Spleen (tissue), 11 donors: Measurements from ENCODE around the gene DYSF. TPM values are rescaled to one million over a fixed set of nuclear protein-coding genes. Genes with fewer than 3 reads are reported as not detected.

Experiments
- DNase-seq: peaks from one replicate; pipeline ENCODE4 v3.0.0-alpha.2; 2020
- H3K27ac ChIP-seq, 8 donors: fragments of 200-600 bp; sonication (generic) in 7 of 8; 1 replicate in 4 of 8; 2 replicates in 4 of 8; pipeline versions ENCODE4 v1.5.0 to v1.8.0; 2016 to 2021; ENCODE audit warnings: inconsistent platforms in 4 of 8, mild to moderate bottlenecking in 4 of 8, moderate library complexity in 1 of 8
- H3K27me3 ChIP-seq, 7 donors: fragments of 200-600 bp; sonication (generic) in 6 of 7; replicated peaks in 1 of 7; 1 replicate in 4 of 7; 2 replicates in 3 of 7; pipeline versions ENCODE4 v1.5.0 to v1.8.0; 2016 to 2021; ENCODE audit warnings: inconsistent platforms in 3 of 7, mild to moderate bottlenecking in 1 of 7
- H3K36me3 ChIP-seq, 6 donors: fragments of 200-600 bp; sonication (generic) in 5 of 6; 1 replicate in 4 of 6; 2 replicates in 2 of 6; pipeline versions ENCODE4 v1.5.0 to v1.8.0; 2016 to 2021; ENCODE audit warnings: inconsistent platforms in 2 of 6
- H3K4me1 ChIP-seq, 6 donors: fragments of 200-600 bp; sonication (generic) in 5 of 6; 1 replicate in 3 of 6; 2 replicates in 3 of 6; pipeline versions ENCODE4 v1.5.0 to v1.8.0; 2016 to 2021; ENCODE audit warnings: inconsistent platforms in 3 of 6
- H3K4me3 ChIP-seq, 8 donors: fragments of 200-600 bp; sonication (generic) in 7 of 8; 1 replicate in 4 of 8; 2 replicates in 4 of 8; pipeline versions ENCODE4 v1.5.0 to v1.8.0; 2016 to 2021; ENCODE audit warnings: inconsistent platforms in 4 of 8, mild to moderate bottlenecking in 4 of 8, moderate library complexity in 2 of 8
- H3K9me3 ChIP-seq, 8 donors: fragments of 200-600 bp; sonication (generic) in 7 of 8; 1 replicate in 4 of 8; 2 replicates in 4 of 8; pipeline versions ENCODE4 v1.5.0 to v1.8.0; 2016 to 2021; ENCODE audit warnings: inconsistent platforms in 4 of 8
- CTCF ChIP-seq, 11 experiments: fragments of 200-600 bp in 7 of 11; fragments of 450-650 bp in 4 of 11; sonication (generic) in 4 of 11; IDR thresholded peaks in 8 of 11; conservative IDR thresholded peaks in 3 of 11; 1 replicate in 7 of 11; 2 replicates in 4 of 11; pipeline versions ENCODE4 v1.4.0 to v1.8.0; 2016 to 2021; ENCODE audit warnings: antibody characterized with exemption in 11 of 11, inconsistent platforms in 4 of 11, mild to moderate bottlenecking in 1 of 11
- POLR2A ChIP-seq, 3 donors: fragments of 450-650 bp; IDR thresholded peaks; one replicate each; pipeline ENCODE4 v1.5.1; 2017; ENCODE audit warnings: antibody characterized with exemption in 3 of 3, mild to moderate bottlenecking in 1 of 3
- POLR2AphosphoS5 ChIP-seq, 3 donors: sonication (generic); formaldehyde crosslinking; IDR thresholded peaks; one replicate each; pipeline ENCODE4 v1.5.1; 2017; ENCODE audit warnings: antibody characterized with exemption in 3 of 3
- WGBS, 5 donors: extraction: QIAGEN DNeasy Blood & Tissue Kit in 3 of 5; methylation state at CpG; one replicate each; pipeline versions ENCODE4 v1.1.5 to v1.1.7; 2013 to 2018; 5-methylcytosine and 5-hydroxymethylcytosine counted together
- intact Hi-C: fragments of 100-400 bp; cut with DNase I; formaldehyde crosslinking; loops from one replicate; pipeline ENCODE4 v1.15.0; 2023; ENCODE audit warnings: low total_unique reads
- polyA plus RNA-seq, 3 donors: library from polyadenylated mRNA; stranded (reverse); fragments of 200-250 nt; gene quantifications; one replicate each; pipeline ENCODE4 v1.2.1, GENCODE V29; 2013
- total RNA-seq, 7 donors: library from RNA; depleted of rRNA in 3 of 7; stranded (reverse); fragments of >200 nt in 3 of 7; fragmentation: NEBNext Ultra II Directional in 4 of 7; extraction: Animal tissue kit (Norgen Biotek cat#: 25700) in 4 of 7; gene quantifications; one replicate each; pipeline versions ENCODE4 v1.1.0 to v1.2.1, GENCODE V29; 2016 to 2021
- donor health status: healthy with polysubstance abuse.
- donor health status: DM: no; HTN: no; CAD: no; lungs with moderate emphysema.
- donor health status: DM: no; HTN: no; CAD: no.
- donor health status: Bipolar disorder and iron deficiency.
- donor health status: healthy.
- donor health status: DM: no; HTN: no; CAD: no.
- donor health status: DM: yes; HTN: yes; CAD: no.

The DYSF gene
- total and polyA plus RNA-seq, 10 donors: 4.0 to 287 (median 124) TPM

GRCh38 chr2:71551631-71551915 lies 98.2 kb downstream of the DYSF start:
- no peaks in the 10 kb centered on the region for H3K27me3 ChIP-seq
- intact Hi-C loops: no loop called here
- TF ChIP-seq POLR2A (IDR thresholded peaks at IDR 0.05) (no peak), POLR2AphosphoS5 (IDR thresholded peaks at IDR 0.05) (peak in 2 of 3 donors; percentile 13 to 26), CTCF (IDR thresholded peaks at IDR 0.05 in 8 of 11, conservative IDR thresholded peaks at IDR 0.05 in 3 of 11) (no peak)
- WGBS, 5 donors: 76 to 90% (median 80%) methylated on average over 9 of the region's 9 CpGs
- no peak for DNase-seq
- no peak overlapping the region for H3K4me3 ChIP-seq
- H3K9me3 ChIP-seq: no peaks in the 10 kb centered on the region
- peaks cover 0 to 5% (median 0%) of the 10 kb centered on the region in 6 donors for H3K4me1 ChIP-seq
- H3K36me3 ChIP-seq: peaks cover 0 to 98% (median 18%) of the 10 kb centered on the region in 6 donors
- H3K27ac ChIP-seq: no peak overlapping the region

- H3K36me3 ChIP-seq: peaks cover 0 to 98% (median 22%) of the 10 kb centered on the region in 6 donors
These were observed 99.0 kb downstream of the DYSF start for GRCh38 chr2:71552356-71552755.

DNA sequence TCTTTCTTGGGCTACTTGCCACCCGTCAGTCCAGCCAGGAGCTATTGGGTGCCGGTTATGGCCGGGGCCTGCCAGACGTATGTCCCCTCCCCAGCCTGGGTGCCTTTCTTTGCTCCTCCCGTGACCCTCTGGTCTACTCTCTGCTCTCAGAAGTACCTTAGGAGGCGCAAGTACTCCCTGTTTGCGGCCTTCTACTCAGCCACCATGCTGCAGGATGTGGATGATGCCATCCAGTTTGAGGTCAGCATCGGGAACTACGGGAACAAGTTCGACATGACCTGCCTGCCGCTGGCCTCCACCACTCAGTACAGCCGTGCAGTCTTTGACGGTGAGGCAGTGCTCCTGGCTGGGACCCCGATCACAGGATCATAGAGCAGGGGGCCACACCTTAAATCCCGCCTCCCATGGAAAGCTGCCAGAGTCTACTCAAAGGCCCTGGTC lies 99.5 kb downstream of the DYSF start:
- Histone ChIP-seq H3K9me3 (no peaks in the 10 kb centered on the region), H3K4me3 (no peak overlapping the region), H3K36me3 (peaks cover 0 to 98% (median 22%) of the 10 kb centered on the region in 6 donors), H3K27me3 (no peaks in the 10 kb centered on the region), H3K27ac (no peak overlapping the region), H3K4me1 (peaks cover 0 to 5% (median 0%) of the 10 kb centered on the region in 6 donors)
- 82 to 96% (median 91%) methylated on average over 12 to 15 of the region's 15 CpGs for WGBS, 5 donors
- intact Hi-C loops: no loop called here
- TF ChIP-seq POLR2A (IDR thresholded peaks at IDR 0.05) (no peak), CTCF (IDR thresholded peaks at IDR 0.05 in 8 of 11, conservative IDR thresholded peaks at IDR 0.05 in 3 of 11) (no peak), POLR2AphosphoS5 (IDR thresholded peaks at IDR 0.05) (no peak)
- DNase-seq: peak; percentile 56

More at GRCh38 chr2:71552356-71552755, 99.0 kb downstream of the DYSF start:
- TF ChIP-seq POLR2AphosphoS5 (IDR thresholded peaks at IDR 0.05) (no peak), POLR2A (IDR thresholded peaks at IDR 0.05) (no peak), CTCF (IDR thresholded peaks at IDR 0.05 in 8 of 11, conservative IDR thresholded peaks at IDR 0.05 in 3 of 11) (no peak)
- Histone ChIP-seq H3K4me1 (peaks cover 0 to 5% (median 0%) of the 10 kb centered on the region in 6 donors), H3K9me3 (no peaks in the 10 kb centered on the region), H3K27ac (no peak overlapping the region), H3K27me3 (no peaks in the 10 kb centered on the region), H3K4me3 (no peak overlapping the region)
- peak; percentile 31 for DNase-seq
- 88 to 94% (median 91%) methylated on average over 5 to 6 of the region's 6 CpGs for WGBS, 5 donors
- intact Hi-C loops: no loop called here

DNA sequence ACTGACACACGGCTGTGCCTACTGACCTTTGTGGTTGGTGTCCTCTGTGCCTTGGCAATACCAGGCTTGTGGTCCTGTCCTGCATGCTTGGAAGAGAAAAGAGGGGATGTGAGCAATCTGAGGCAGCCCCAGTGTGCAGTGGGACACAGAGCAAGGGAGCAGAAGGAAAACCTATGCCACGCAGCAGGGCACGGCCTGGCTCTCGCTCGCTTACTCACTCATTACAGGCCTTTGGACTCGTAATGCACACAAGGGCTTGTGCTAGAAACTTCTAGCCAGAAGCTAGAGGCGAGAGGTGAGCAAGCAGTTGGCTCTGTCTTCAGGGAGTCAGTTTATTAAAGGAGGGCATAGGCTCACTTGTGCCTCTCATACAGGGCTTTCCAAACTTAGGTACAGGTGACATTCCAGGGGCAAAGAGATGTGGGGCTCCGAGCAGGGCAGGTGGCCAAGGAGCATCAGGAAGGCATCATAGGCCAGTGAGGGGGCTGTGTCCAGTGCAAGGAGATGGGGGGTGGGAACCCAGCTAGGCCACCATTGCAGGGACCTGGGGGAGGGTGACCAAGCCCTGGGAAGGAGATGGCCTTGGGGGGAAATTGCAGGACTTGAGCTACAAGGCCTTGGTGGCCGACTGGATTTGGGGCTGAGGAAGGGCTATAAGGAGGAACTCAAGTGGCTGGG lies 100.8 kb downstream of the DYSF start:
- Histone ChIP-seq H3K4me1 (peaks cover 0 to 9% (median 0%) of the 10 kb centered on the region in 6 donors), H3K27me3 (no peaks in the 10 kb centered on the region), H3K4me3 (no peak overlapping the region), H3K27ac (no peak overlapping the region), H3K36me3 (peaks cover 0 to 98% (median 22%) of the 10 kb centered on the region in 6 donors), H3K9me3 (no peaks in the 10 kb centered on the region)
- TF ChIP-seq CTCF (IDR thresholded peaks at IDR 0.05 in 8 of 11, conservative IDR thresholded peaks at IDR 0.05 in 3 of 11) (no peak), POLR2AphosphoS5 (IDR thresholded peaks at IDR 0.05) (no peak), POLR2A (IDR thresholded peaks at IDR 0.05) (no peak)
- WGBS, 5 donors: 85 to 92% (median 87%) methylated on average over 9 of the region's 9 CpGs
- intact Hi-C loops: no loop called here
- peak; percentile 36 for DNase-seq
